Endometrial microvascular endothelial cells (primary cell): ENCODE results near the gene ZNF30. TPM values are rescaled to one million over a fixed set of nuclear protein-coding genes. Genes with fewer than 3 reads are reported as not detected.
"Not testable (repeated sequence)": the region's sequence is repeated elsewhere in the genome, so short reads cannot be mapped to it uniquely, and the experiment has no call there.

Source experiments
- in situ Hi-C: cut with HindIII; loops from 2 replicates; pipeline ENCODE4 v1.10.0; 2017; ENCODE audit warnings: low sequenced_read_pairs, low pct_unique_long_range_greater_than_20kb; ENCODE audit errors: inconsistent ontology term
- total RNA-seq: library from RNA; depleted of rRNA; stranded (reverse); fragments of >200 nt; gene quantifications from one replicate; pipeline ENCODE4 v1.2.3, GENCODE V29; 2015; ENCODE audit errors: inconsistent ontology term

Gene ZNF30
- total RNA-seq, 1 donor from 2014 or later: 3.3 TPM

DNA sequence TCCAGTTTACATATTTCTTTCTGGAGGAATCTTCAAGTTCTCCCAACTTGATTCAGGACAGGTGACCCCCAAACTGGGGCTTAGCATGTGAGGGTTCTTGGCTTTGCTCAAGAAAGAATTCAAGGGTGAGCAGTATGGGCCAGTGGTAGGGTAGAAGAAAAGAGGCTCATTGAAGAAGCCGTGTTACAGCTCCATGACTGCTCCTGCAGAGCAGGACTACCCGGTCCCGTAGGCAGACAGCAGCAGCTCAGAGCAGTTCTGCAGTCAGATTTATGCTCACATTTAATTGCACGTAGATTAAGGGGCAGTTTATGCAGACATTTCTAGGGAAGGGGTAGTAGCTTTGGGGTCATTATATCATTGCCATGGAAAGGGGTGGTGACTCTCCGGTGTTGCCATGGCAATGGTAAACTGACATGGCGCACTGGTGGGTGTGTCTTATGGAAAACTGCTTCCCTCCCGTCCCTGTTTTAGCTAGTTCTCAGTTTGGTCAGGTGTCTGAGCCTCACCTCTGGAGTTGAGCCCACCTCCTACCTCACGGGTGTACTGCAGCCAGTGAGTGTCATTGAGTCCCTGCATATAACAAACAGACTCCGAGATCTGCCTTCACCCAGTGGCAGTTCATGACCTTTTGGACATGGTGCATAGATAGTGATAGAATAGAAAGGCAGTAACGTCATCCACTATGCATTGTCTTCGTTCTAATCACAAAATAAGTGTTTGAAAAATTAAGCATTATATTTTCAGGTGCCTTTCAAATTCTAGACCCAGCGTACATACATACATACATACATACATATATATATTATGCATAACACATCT is 53.3 kb downstream of the ZNF30 start:
- in situ Hi-C loops: loop anchor here (10.0 kb wide), 1 partner anchor 45 kb away; no protein-coding TSS in a partner anchor

DNA sequence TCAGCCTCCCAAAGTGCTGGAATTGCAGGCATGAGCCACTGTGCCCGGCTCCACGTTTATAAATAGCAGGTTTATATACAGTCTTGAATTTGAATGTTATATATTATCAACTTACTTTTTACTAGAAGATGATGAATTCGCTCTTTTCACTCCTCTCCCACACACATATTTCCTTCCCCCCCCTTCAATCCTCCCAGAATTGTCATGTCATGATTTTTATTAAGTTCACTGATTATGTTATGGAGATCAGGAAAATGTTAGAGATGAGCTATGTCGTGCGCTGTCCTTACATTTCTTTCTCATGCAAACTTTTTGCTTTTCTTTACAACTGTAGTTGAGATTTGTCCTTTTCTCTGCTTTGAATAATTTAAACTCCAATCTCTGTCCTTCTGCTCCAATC is 55.6 kb downstream of the ZNF30 start:
- in situ Hi-C loops: no loop called here

DNA sequence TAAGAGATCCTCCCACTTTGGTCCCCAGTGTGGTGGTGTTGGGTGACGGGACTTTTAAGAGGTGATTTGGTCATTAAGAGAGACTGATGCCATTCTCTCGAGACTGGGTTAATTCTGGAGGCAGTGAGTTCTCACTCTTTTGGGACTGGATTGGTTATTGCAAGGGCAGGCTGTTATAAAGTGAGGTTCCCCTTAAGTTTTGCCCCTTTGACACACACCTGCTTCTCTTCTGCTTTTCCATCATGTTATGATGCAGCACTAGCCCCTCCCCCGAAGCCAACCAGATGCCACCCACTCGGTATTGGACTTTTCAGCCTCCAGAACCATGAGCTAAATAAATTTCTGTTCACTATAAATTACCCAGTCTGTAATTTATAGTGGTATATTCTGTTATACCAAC is 57.1 kb downstream of the ZNF30 start:
- in situ Hi-C loops: no loop called here

DNA sequence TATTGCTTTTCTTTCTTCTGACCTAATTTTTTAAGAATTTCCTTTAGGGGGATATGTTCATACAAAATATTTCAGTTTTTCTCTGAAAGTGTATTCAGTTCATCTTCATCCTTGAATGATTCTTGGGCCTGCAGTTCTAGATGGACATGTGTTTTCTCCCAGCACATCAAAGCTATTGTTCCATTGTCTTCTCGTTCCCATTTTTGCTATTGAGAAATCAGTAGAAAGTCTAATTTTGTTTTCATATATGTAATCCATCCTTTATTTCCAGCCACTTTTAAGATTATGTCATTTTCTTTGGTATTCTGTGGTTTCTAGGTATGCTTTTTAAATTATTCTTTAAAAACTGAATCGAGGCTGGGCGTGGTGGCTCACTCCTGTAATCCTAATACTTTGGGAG is 57.6 kb downstream of the ZNF30 start:
- in situ Hi-C loops: no loop called here

GRCh38 chr19:34985249-34986022 is 58.7 kb downstream of the ZNF30 start:
- in situ Hi-C loops: no loop called here

- in situ Hi-C loops: no loop called here
Measured at GRCh38 chr19:34988119-34988518, 61.4 kb downstream of the ZNF30 start.

DNA sequence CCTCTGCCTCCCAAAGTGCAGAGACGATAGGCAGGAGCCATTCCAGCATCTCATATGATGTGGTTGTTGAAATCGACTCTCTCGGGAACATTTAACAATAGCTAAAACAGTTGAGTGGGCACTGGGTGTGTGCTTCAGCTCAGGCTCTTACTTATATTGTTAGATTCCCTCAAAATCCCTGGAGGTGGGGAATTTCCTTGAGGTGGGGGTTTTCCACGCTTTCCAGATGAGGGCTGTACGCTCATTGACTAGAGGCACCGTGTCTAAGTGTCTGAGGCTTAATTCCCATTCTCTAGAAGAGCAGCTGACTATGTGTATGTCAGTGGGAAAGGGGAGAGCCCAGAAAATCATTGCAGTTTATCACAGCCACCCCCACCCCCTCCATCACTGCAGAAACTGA is 62.6 kb downstream of the ZNF30 start:
- in situ Hi-C loops: no loop called here

- in situ Hi-C loops: no loop called here
Measured at GRCh38 chr19:34990578-34991192, 64.0 kb downstream of the ZNF30 start.

GRCh38 chr19:34991542-34992333 is 65.0 kb downstream of the ZNF30 start:
- in situ Hi-C loops: no loop called here

GRCh38 chr19:34992582-34992981 is 65.9 kb downstream of the ZNF30 start:
- in situ Hi-C loops: not testable (repeated sequence)

- in situ Hi-C loops: no loop called here
Measured at GRCh38 chr19:34994286-34994642, 67.6 kb downstream of the ZNF30 start.

Other genes starting within 250 kb of the ZNF30 start
- gene SCGB2B2, start 249.7 kb upstream of the ZNF30 start, total RNA-seq: not detected
- 12.5 TPM for gene ZNF302, start 249.2 kb upstream of the ZNF30 start, total RNA-seq
- 3.3 TPM for gene ZNF181, start 192.7 kb upstream of the ZNF30 start, total RNA-seq
- 4.5 TPM for gene ZNF599, start 153.7 kb upstream of the ZNF30 start, total RNA-seq
- 15.1 TPM for gene ZNF792, start 37.3 kb downstream of the ZNF30 start, total RNA-seq
- 52.4 TPM for gene GRAMD1A, start 73.4 kb downstream of the ZNF30 start, total RNA-seq
- gene SCN1B, start 103.6 kb downstream of the ZNF30 start, total RNA-seq: 11.1 TPM
- gene HPN, start 114.8 kb downstream of the ZNF30 start, total RNA-seq: not detected
- gene FXYD3, start 188.9 kb downstream of the ZNF30 start, total RNA-seq: not detected
- gene LGI4, start 208.2 kb downstream of the ZNF30 start, total RNA-seq: not detected
- not detected for gene FXYD1, start 211.9 kb downstream of the ZNF30 start, total RNA-seq
- gene FXYD7, start 216.4 kb downstream of the ZNF30 start, total RNA-seq: not detected
- 194 TPM for gene FXYD5, start 227.8 kb downstream of the ZNF30 start, total RNA-seq